HG03457 (cell line): ENCODE measurements around the gene EDAR.

Experiments used
- ATAC-seq: cut with Tn5 transposase; IDR thresholded peaks from one replicate; pipeline ENCODE4 v1.9.1; 2021; ENCODE audit warnings: moderate number of reproducible peaks; ENCODE audit not compliant: unreplicated experiment

EDAR gene

GRCh38 chr2:108877506-108877905, 111.5 kb downstream of the EDAR start:
- no peak for ATAC-seq

- no peak for ATAC-seq
Measured at GRCh38 chr2:108870069-108870644, 118.9 kb downstream of the EDAR start.

GRCh38 chr2:108869542-108869941, 119.5 kb downstream of the EDAR start:
- no peak for ATAC-seq

DNA sequence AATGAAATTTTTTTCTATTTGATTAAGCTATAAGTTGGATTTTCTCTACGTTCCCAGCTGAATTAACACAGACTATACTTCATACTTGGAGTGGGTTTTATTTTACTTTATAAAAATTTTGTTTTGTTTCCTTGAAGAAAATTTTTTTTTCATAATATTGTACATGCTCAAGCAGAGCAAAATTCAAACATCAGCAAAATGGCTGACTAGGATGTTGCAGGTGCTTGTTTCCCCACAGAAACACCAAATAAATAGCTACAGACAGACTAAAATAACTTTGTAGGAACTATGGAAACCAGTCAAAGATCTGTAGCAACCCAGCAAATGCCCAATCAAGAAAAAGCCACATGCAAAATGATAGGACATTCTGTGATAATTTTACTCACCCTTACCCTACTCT, 120.1 kb downstream of the EDAR start:
- no peak for ATAC-seq

DNA sequence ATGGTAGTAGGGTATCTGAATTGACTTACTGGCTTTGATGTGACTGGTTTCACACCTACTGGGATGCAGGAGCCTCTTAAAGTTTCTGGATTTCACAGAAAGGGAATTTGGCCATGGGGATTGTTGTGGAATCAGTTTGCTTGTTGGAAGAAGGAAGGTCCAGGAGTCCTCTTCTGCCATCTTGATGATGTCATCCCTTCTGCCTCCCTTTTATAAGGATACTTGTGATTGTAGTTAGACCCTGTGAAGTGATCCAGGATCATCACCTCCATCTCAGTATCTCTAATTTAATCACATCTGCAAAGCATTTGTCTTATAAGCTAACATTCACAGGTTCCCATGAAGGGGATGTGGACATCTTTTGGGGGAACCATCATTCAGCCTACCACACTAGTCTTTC, 123.0 kb downstream of the EDAR start:
- ATAC-seq = no peak

- ATAC-seq = no peak
Measured at GRCh38 chr2:108858894-108859293, 130.1 kb downstream of the EDAR start.

GRCh38 chr2:108855194-108855593, 133.8 kb downstream of the EDAR start:
- no peak for ATAC-seq

- ATAC-seq = no peak
Measured at GRCh38 chr2:108854484-108854883, 134.5 kb downstream of the EDAR start.

- no peak for ATAC-seq
Measured at GRCh38 chr2:108853421-108853820, 135.6 kb downstream of the EDAR start.

DNA sequence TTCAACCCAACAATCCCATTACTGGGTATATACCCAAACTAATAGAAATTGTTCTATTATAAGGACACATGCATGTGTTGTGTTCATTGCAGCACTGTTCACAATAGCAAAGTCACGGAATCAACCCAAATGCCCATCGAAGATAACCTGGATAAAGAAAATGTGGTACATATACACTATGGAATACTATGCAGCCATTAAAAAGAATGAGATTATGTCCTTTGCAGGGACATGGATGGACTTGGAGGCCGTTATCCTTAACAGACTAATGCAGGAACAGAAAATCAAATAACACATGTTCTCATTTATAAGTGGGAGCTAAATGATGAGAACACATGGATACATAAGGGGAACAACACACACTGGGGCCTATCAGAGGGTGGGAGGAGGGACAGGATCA, 136.6 kb downstream of the EDAR start:
- ATAC-seq = no peak

DNA sequence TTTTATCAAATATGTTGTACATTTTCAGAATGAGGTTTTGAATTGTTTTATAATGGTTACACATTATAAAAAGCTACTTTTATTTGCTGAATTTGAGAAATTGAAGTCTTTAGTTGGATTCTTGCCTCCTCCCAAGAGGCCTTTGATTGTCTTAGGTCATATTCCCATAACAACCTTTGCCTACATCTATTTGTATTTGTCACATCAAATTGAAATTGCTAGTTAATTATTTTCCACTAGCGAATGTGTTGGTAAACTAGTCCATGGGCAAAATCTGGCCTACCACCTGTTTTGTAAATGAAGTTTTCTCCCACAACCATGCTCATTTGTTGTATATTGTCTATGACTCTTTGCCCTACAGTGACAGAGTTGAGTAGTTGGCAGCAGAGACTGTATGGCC, 142.0 kb downstream of the EDAR start:
- ATAC-seq = no peak

DNA sequence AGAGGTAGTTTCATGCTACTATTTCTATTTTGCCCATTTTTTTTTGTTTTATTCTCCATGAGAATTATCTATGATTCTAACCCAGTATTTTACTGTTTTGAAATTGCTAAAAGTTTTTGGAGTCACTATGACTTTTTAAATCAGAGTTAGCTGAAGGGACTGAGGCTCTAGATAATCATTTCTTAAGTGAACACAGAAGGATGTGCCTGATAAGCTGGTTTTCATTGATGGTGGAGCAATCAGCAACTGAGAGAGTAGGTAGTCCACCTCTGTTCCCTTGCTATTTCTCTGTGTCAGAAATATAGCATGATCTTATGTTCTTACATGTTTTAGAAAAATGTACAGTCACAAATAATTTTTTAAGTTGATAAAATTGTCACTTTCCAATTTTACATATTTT, 143.1 kb downstream of the EDAR start:
- no peak for ATAC-seq
